ENCODE results near the gene UPK1A.
A peak's percentile ranks its signal among the peaks of the same experiment; 100 is the strongest.

UPK1A gene

GRCh38 chr19:35669974-35670373, 3.7 kb downstream of the UPK1A start:
- ATAC-seq (ENCODE audit: low read depth) (no peak), DNase-seq (ENCODE audit: low spot score) (no peak)
- peaks cover 4% of the 10 kb centered on the region for H3K27me3 ChIP-seq (ENCODE audit: insufficient read depth, poor library complexity, severe bottlenecking)
- H3K9me3 ChIP-seq (ENCODE audit: severe bottlenecking), result no peaks in the 10 kb centered on the region
- no peak for TF ChIP-seq CTCF (IDR thresholded peaks at IDR 0.05; ENCODE audit: poor library complexity, severe bottlenecking)
- H3K36me3 ChIP-seq (ENCODE audit: low read depth), result no peaks in the 10 kb centered on the region
- no peaks in the 10 kb centered on the region for H3K4me1 ChIP-seq (ENCODE audit: insufficient read depth, poor library complexity, severe bottlenecking)
- no peak overlapping the region for H3K4me3 ChIP-seq (ENCODE audit: severe bottlenecking)
- no peak overlapping the region for H3K27ac ChIP-seq (ENCODE audit: poor library complexity, severe bottlenecking)

DNA sequence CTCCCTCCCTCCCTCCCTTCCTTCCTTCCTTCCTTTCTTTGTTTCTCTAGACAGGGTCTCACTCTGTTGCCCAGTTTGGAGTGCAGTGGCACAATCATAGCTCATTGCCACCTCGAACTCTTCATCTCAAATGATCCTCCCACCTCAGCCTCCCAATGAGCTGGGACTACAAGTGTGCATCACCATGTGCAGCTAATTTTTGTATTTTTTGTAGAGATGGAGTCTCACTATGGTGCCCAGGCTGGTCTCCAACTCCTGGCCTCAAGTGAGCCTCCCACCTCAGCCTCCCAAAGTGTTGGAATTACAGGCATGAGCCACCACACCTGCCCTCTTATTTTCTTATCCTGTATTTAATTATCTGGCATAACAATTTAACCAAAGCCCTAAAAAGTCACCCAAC, 4.4 kb downstream of the UPK1A start:
- Histone ChIP-seq H3K27me3 (ENCODE audit: insufficient read depth, poor library complexity, severe bottlenecking) (peaks cover 4% of the 10 kb centered on the region), H3K4me1 (ENCODE audit: insufficient read depth, poor library complexity, severe bottlenecking) (no peaks in the 10 kb centered on the region), H3K9me3 (ENCODE audit: severe bottlenecking) (no peaks in the 10 kb centered on the region), H3K4me3 (ENCODE audit: severe bottlenecking) (no peak overlapping the region), H3K36me3 (ENCODE audit: low read depth) (no peaks in the 10 kb centered on the region), H3K27ac (ENCODE audit: poor library complexity, severe bottlenecking) (no peak overlapping the region)
- ATAC-seq (ENCODE audit: low read depth), result no peak
- DNase-seq (ENCODE audit: low spot score), result no peak
- TF ChIP-seq CTCF (IDR thresholded peaks at IDR 0.05; ENCODE audit: poor library complexity, severe bottlenecking), result no peak

GRCh38 chr19:35671818-35672217, 5.5 kb downstream of the UPK1A start:
- ATAC-seq (ENCODE audit: low read depth), result no peak
- Histone ChIP-seq H3K27ac (ENCODE audit: poor library complexity, severe bottlenecking) (no peak overlapping the region), H3K27me3 (ENCODE audit: insufficient read depth, poor library complexity, severe bottlenecking) (peaks cover 4% of the 10 kb centered on the region), H3K36me3 (ENCODE audit: low read depth) (no peaks in the 10 kb centered on the region), H3K4me1 (ENCODE audit: insufficient read depth, poor library complexity, severe bottlenecking) (no peaks in the 10 kb centered on the region), H3K4me3 (ENCODE audit: severe bottlenecking) (no peak overlapping the region), H3K9me3 (ENCODE audit: severe bottlenecking) (no peaks in the 10 kb centered on the region)
- no peak for DNase-seq (ENCODE audit: low spot score)
- TF ChIP-seq CTCF (IDR thresholded peaks at IDR 0.05; ENCODE audit: poor library complexity, severe bottlenecking), result no peak

- TF ChIP-seq CTCF (IDR thresholded peaks at IDR 0.05; ENCODE audit: poor library complexity, severe bottlenecking), result no peak
- Histone ChIP-seq H3K27ac (ENCODE audit: poor library complexity, severe bottlenecking) (no peak overlapping the region), H3K4me3 (ENCODE audit: severe bottlenecking) (no peak overlapping the region)
Observed at GRCh38 chr19:35673121-35673804, 6.9 kb downstream of the UPK1A start.

GRCh38 chr19:35675589-35676140, 9.3 kb downstream of the UPK1A start:
- ATAC-seq (ENCODE audit: low read depth) (no peak), DNase-seq (ENCODE audit: low spot score) (no peak)
- H3K9me3 ChIP-seq (ENCODE audit: severe bottlenecking), result no peaks in the 10 kb centered on the region
- no peaks in the 10 kb centered on the region for H3K27me3 ChIP-seq (ENCODE audit: insufficient read depth, poor library complexity, severe bottlenecking)
- H3K4me1 ChIP-seq (ENCODE audit: insufficient read depth, poor library complexity, severe bottlenecking), result no peaks in the 10 kb centered on the region
- H3K27ac ChIP-seq (ENCODE audit: poor library complexity, severe bottlenecking), result no peak overlapping the region
- H3K36me3 ChIP-seq (ENCODE audit: low read depth), result no peaks in the 10 kb centered on the region
- TF ChIP-seq CTCF (IDR thresholded peaks at IDR 0.05; ENCODE audit: poor library complexity, severe bottlenecking), result no peak
- no peak overlapping the region for H3K4me3 ChIP-seq (ENCODE audit: severe bottlenecking)

More at GRCh38 chr19:35673121-35673804, 6.9 kb downstream of the UPK1A start:
- DNase-seq (ENCODE audit: low spot score), result no peak
- no peaks in the 10 kb centered on the region for H3K36me3 ChIP-seq (ENCODE audit: low read depth)
- peaks cover 4% of the 10 kb centered on the region for H3K27me3 ChIP-seq (ENCODE audit: insufficient read depth, poor library complexity, severe bottlenecking)
- H3K4me1 ChIP-seq (ENCODE audit: insufficient read depth, poor library complexity, severe bottlenecking), result no peaks in the 10 kb centered on the region
- H3K9me3 ChIP-seq (ENCODE audit: severe bottlenecking), result no peaks in the 10 kb centered on the region
- peak; percentile 57 for ATAC-seq (ENCODE audit: low read depth)
